IMR-90 (cell line): ENCODE measurements around the gene ZNF283.

Source experiments
- CTCF ChIP-seq: conservative IDR thresholded peaks from 2 replicates; pipeline ENCODE4 v1.5.1; 2012; ENCODE audit warnings: mild to moderate bottlenecking, low read depth, low read length, improper control_type of control experiment
- POLR2A ChIP-seq: IDR thresholded peaks from 2 replicates; pipeline ENCODE4 v1.6.1; 2012; ENCODE audit warnings: mild to moderate bottlenecking, low read depth, low read length
- SMC3 ChIP-seq: fragments of 150-350 bp; IDR thresholded peaks from 2 replicates; pipeline ENCODE4 v1.6.1; 2016; ENCODE audit warnings: low read depth, mild to moderate bottlenecking, antibody characterized with exemption, low read length, moderate library complexity

- TF ChIP-seq CTCF, result no peak; the same call in 1 of the 2 replicates
- TF ChIP-seq SMC3, result 0 out of 2 replicates have a peak, but pooled peaks have one; percentile 26
- TF ChIP-seq POLR2A, result no peak
Measured at GRCh38 chr19:43784241-43784980, 42.7 kb upstream of the ZNF283 start.
